Neutrophil (primary cell): ENCODE data around the gene PPP1R9A.

Source experiments
- H3K27ac ChIP-seq: fragments of 200-600 bp; sonication (generic); 2 replicates; pipeline ENCODE4 v1.5.1; 2016; ENCODE audit warnings: mild to moderate bottlenecking, moderate library complexity
- H3K27me3 ChIP-seq: fragments of 200-600 bp; sonication (generic); 2 replicates; pipeline ENCODE4 v1.6.0; 2016; ENCODE audit warnings: mild to moderate bottlenecking
- H3K36me3 ChIP-seq: fragments of 200-600 bp; sonication (generic); 2 replicates; pipeline ENCODE4 v1.5.1; 2017
- H3K4me1 ChIP-seq, 2 experiments: fragments of 200-600 bp in 1 of 2; sonication (generic) in 1 of 2; 1 replicate in 1 of 2; 2 replicates in 1 of 2; pipeline versions ENCODE4 v1.5.1 to v1.6.1; 2013 to 2016; ENCODE audit warnings: low read depth in 1 of 2, low read length in 1 of 2, mild to moderate bottlenecking in 1 of 2, moderate library complexity in 1 of 2; ENCODE audit not compliant: control insufficient read depth in 1 of 2, insufficient read depth in 1 of 2
- H3K4me3 ChIP-seq, 2 experiments: fragments of 200-600 bp in 1 of 2; sonication (generic) in 1 of 2; 1 replicate in 1 of 2; 2 replicates in 1 of 2; pipeline ENCODE4 v1.5.1; 2013 to 2016; ENCODE audit warnings: low read depth in 1 of 2, low read length in 1 of 2, mild to moderate bottlenecking in 1 of 2, moderate library complexity in 1 of 2
- H3K9me3 ChIP-seq: fragments of 200-600 bp; sonication (generic); 2 replicates; pipeline ENCODE4 v1.5.1; 2016
- CTCF ChIP-seq: fragments of 200-600 bp; sonication (generic); IDR thresholded peaks from 2 replicates; pipeline ENCODE4 v1.5.1; 2016; ENCODE audit warnings: antibody characterized with exemption

Gene PPP1R9A

GRCh38 chr7:95330961-95331337 lies 423.6 kb downstream of the PPP1R9A start:
- H3K27me3 ChIP-seq: no peaks in the 10 kb centered on the region
- H3K9me3 ChIP-seq: no peaks in the 10 kb centered on the region
- peaks cover 4 to 12% of the 10 kb centered on the region in 2 experiments for H3K4me1 ChIP-seq
- H3K4me3 ChIP-seq: no peak overlapping the region
- no peaks in the 10 kb centered on the region for H3K36me3 ChIP-seq
- no peak overlapping the region for H3K27ac ChIP-seq
- no peak for TF ChIP-seq CTCF

- Histone ChIP-seq H3K9me3 (no peaks in the 10 kb centered on the region), H3K27ac (no peak overlapping the region), H3K36me3 (no peaks in the 10 kb centered on the region), H3K27me3 (no peaks in the 10 kb centered on the region), H3K4me3 (no peak overlapping the region), H3K4me1 (peaks cover 4 to 12% of the 10 kb centered on the region in 2 experiments)
- TF ChIP-seq CTCF: no peak
Observed at GRCh38 chr7:95334447-95334846, 427.1 kb downstream of the PPP1R9A start.

GRCh38 chr7:95335093-95335492 lies 427.7 kb downstream of the PPP1R9A start:
- no peak for TF ChIP-seq CTCF
- Histone ChIP-seq H3K27me3 (no peaks in the 10 kb centered on the region), H3K27ac (no peak overlapping the region), H3K4me3 (no peak overlapping the region), H3K9me3 (no peaks in the 10 kb centered on the region), H3K36me3 (no peaks in the 10 kb centered on the region), H3K4me1 (peaks cover 4 to 11% of the 10 kb centered on the region in 2 experiments)

GRCh38 chr7:95338832-95339231 lies 431.4 kb downstream of the PPP1R9A start:
- no peak for TF ChIP-seq CTCF
- Histone ChIP-seq H3K27ac (no peak overlapping the region), H3K4me1 (no peaks in the 10 kb centered on the region), H3K27me3 (no peaks in the 10 kb centered on the region), H3K9me3 (no peaks in the 10 kb centered on the region), H3K4me3 (no peak overlapping the region), H3K36me3 (no peaks in the 10 kb centered on the region)

GRCh38 chr7:95340491-95340890 lies 433.1 kb downstream of the PPP1R9A start:
- no peaks in the 10 kb centered on the region for H3K36me3 ChIP-seq
- TF ChIP-seq CTCF: no peak

GRCh38 chr7:95342029-95342428 lies 434.6 kb downstream of the PPP1R9A start:
- Histone ChIP-seq H3K4me1 (no peaks in the 10 kb centered on the region), H3K27ac (no peak overlapping the region), H3K4me3 (no peak overlapping the region), H3K27me3 (no peaks in the 10 kb centered on the region), H3K9me3 (no peaks in the 10 kb centered on the region), H3K36me3 (no peaks in the 10 kb centered on the region)
- TF ChIP-seq CTCF: no peak

More at GRCh38 chr7:95340491-95340890, 433.1 kb downstream of the PPP1R9A start:
- Histone ChIP-seq H3K9me3 (no peaks in the 10 kb centered on the region), H3K27ac (no peak overlapping the region), H3K27me3 (no peaks in the 10 kb centered on the region), H3K4me3 (no peak overlapping the region), H3K4me1 (no peaks in the 10 kb centered on the region)
